Measurements from ENCODE around the gene RGL1.

Gene RGL1

DNA sequence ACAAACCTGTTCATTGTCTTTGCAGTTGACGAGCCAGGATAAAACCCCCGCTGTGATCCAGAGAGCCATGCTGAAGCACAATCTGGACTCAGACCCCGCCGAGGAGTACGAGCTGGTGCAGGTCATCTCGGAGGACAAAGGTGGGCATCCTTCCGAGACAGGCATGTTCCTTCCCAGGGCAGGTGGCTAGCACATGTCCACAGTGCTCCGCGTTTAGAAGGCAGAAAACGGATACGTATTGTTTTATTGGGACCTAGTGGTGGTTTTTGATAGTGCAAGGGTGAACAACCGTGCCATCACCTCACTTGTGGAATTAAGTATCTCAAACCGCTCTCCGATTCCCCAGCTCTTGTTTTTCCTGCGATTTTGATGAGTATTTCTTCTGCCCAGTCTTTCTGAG, 117.3 kb downstream of the RGL1 start:
- H3K9me2 ChIP-seq (replicated peaks; ENCODE audit: low read depth, low read length) = no peaks in the 10 kb centered on the region
- TF ChIP-seq, protein P1, sequence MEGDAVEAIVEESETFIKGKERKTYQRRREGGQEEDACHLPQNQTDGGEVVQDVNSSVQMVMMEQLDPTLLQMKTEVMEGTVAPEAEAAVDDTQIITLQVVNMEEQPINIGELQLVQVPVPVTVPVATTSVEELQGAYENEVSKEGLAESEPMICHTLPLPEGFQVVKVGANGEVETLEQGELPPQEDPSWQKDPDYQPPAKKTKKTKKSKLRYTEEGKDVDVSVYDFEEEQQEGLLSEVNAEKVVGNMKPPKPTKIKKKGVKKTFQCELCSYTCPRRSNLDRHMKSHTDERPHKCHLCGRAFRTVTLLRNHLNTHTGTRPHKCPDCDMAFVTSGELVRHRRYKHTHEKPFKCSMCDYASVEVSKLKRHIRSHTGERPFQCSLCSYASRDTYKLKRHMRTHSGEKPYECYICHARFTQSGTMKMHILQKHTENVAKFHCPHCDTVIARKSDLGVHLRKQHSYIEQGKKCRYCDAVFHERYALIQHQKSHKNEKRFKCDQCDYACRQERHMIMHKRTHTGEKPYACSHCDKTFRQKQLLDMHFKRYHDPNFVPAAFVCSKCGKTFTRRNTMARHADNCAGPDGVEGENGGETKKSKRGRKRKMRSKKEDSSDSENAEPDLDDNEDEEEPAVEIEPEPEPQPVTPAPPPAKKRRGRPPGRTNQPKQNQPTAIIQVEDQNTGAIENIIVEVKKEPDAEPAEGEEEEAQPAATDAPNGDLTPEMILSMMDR (conservative IDR thresholded peaks at IDR 0.05; ENCODE audit: low read length) = peak; percentile 34
- TF ChIP-seq EZH2phosphoT487 (IDR thresholded peaks at IDR 0.05; ENCODE audit: borderline replicate concordance) = no peak
- H4K20me1 ChIP-seq (ENCODE audit: insufficient read depth, low read length, poor library complexity, severe bottlenecking) = no peaks in the 10 kb centered on the region
- no peak overlapping the region for H3K4me3 ChIP-seq (ENCODE audit: low read length, poor library complexity, severe bottlenecking)
- H3K4me1 ChIP-seq (ENCODE audit: insufficient read depth, low read length, poor library complexity, severe bottlenecking) = peaks cover 3% of the 10 kb centered on the region
- H3K9me3 ChIP-seq (ENCODE audit: insufficient read depth, low read depth, low read length) = no peaks in the 10 kb centered on the region
- no peaks in the 10 kb centered on the region for H3F3A ChIP-seq (ENCODE audit: low read depth)
- no peak overlapping the region for H3K9ac ChIP-seq (ENCODE audit: low read depth, low read length, poor library complexity, severe bottlenecking)
- no peaks in the 10 kb centered on the region for H3K36me3 ChIP-seq (ENCODE audit: insufficient read depth, low read length)
- no peak overlapping the region for H3K4me2 ChIP-seq (ENCODE audit: low read depth, low read length, poor library complexity, severe bottlenecking)
- H3K79me2 ChIP-seq (ENCODE audit: insufficient read depth, low read length) = no peaks in the 10 kb centered on the region
- H3K27me3 ChIP-seq (ENCODE audit: insufficient read depth, low read length, poor library complexity, severe bottlenecking) = no peaks in the 10 kb centered on the region
- no peak overlapping the region for H2AFZ ChIP-seq (ENCODE audit: low read length)

DNA sequence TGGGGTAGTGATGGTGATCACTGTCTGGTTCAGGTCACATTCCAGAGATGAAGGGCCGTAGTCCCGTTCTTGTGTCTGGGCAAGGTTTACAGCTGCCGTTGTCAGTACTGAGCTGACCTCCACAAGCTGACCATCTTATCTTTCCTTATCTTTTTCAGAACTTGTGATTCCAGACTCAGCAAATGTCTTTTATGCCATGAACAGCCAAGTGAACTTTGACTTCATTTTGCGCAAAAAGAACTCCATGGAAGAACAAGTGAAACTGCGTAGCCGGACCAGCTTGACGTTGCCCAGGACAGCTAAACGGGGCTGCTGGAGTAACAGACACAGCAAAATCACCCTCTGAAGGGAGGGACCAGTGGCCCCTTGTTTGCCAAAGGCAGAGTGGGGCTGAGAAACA, 121.0 kb downstream of the RGL1 start:
- no peaks in the 10 kb centered on the region for H3K79me2 ChIP-seq (ENCODE audit: insufficient read depth, low read length)
- H4K20me1 ChIP-seq (ENCODE audit: insufficient read depth, low read length, poor library complexity, severe bottlenecking) = no peaks in the 10 kb centered on the region
- no peaks in the 10 kb centered on the region for H3F3A ChIP-seq (ENCODE audit: low read depth)
- no peak overlapping the region for H2AFZ ChIP-seq (ENCODE audit: low read length)
- H3K9me2 ChIP-seq (replicated peaks; ENCODE audit: low read depth, low read length) = no peaks in the 10 kb centered on the region
- TF ChIP-seq, protein P1 (conservative IDR thresholded peaks at IDR 0.05; ENCODE audit: low read length) = no peak
- TF ChIP-seq EZH2phosphoT487 (IDR thresholded peaks at IDR 0.05; ENCODE audit: borderline replicate concordance) = no peak
- no peaks in the 10 kb centered on the region for H3K27me3 ChIP-seq (ENCODE audit: insufficient read depth, low read length, poor library complexity, severe bottlenecking)
- H3K9me3 ChIP-seq (ENCODE audit: insufficient read depth, low read depth, low read length) = no peaks in the 10 kb centered on the region
- no peak overlapping the region for H3K9ac ChIP-seq (ENCODE audit: low read depth, low read length, poor library complexity, severe bottlenecking)
- H3K4me2 ChIP-seq (ENCODE audit: low read depth, low read length, poor library complexity, severe bottlenecking) = no peak overlapping the region
- no peaks in the 10 kb centered on the region for H3K36me3 ChIP-seq (ENCODE audit: insufficient read depth, low read length)
- H3K4me3 ChIP-seq (ENCODE audit: low read length, poor library complexity, severe bottlenecking) = no peak overlapping the region
- H3K4me1 ChIP-seq (ENCODE audit: insufficient read depth, low read length, poor library complexity, severe bottlenecking) = no peaks in the 10 kb centered on the region

DNA sequence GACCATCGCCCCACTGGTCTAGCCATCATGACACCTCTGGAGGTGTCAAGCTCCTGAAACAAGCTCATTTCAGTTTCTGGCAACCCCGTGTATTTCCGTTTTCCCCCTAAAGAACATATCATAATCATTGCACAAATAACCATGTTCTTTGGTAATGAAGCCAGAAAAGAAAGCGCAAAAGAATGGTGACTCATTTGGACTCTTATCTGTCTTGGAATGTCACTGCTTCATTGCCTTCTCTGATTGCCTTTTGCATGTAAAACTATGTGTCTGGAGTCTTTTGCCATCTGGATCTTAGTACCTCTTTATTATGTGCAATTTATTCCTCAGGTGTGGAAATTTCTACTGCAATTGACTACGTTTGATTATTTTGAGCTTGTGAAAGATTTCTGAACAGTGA, 122.1 kb downstream of the RGL1 start:
- no peaks in the 10 kb centered on the region for H3K36me3 ChIP-seq (ENCODE audit: insufficient read depth, low read length)
- H3K4me3 ChIP-seq (ENCODE audit: low read length, poor library complexity, severe bottlenecking) = no peak overlapping the region
- no peaks in the 10 kb centered on the region for H3K79me2 ChIP-seq (ENCODE audit: insufficient read depth, low read length)
- H3K27me3 ChIP-seq (ENCODE audit: insufficient read depth, low read length, poor library complexity, severe bottlenecking) = no peaks in the 10 kb centered on the region
- H3K9me2 ChIP-seq (replicated peaks; ENCODE audit: low read depth, low read length) = no peaks in the 10 kb centered on the region
- H3K9ac ChIP-seq (ENCODE audit: low read depth, low read length, poor library complexity, severe bottlenecking) = no peak overlapping the region
- no peaks in the 10 kb centered on the region for H3K4me1 ChIP-seq (ENCODE audit: insufficient read depth, low read length, poor library complexity, severe bottlenecking)
- H3F3A ChIP-seq (ENCODE audit: low read depth) = no peaks in the 10 kb centered on the region
- no peaks in the 10 kb centered on the region for H3K9me3 ChIP-seq (ENCODE audit: insufficient read depth, low read depth, low read length)
- TF ChIP-seq EZH2phosphoT487 (IDR thresholded peaks at IDR 0.05; ENCODE audit: borderline replicate concordance) = no peak
- TF ChIP-seq, protein P1 (conservative IDR thresholded peaks at IDR 0.05; ENCODE audit: low read length) = no peak
- H4K20me1 ChIP-seq (ENCODE audit: insufficient read depth, low read length, poor library complexity, severe bottlenecking) = no peaks in the 10 kb centered on the region
- no peak overlapping the region for H2AFZ ChIP-seq (ENCODE audit: low read length)
- no peak overlapping the region for H3K4me2 ChIP-seq (ENCODE audit: low read depth, low read length, poor library complexity, severe bottlenecking)
